Stomach smooth muscle (tissue), 2 donors: ENCODE measurements around the gene TEDC1.

Source experiments
- H3K27ac ChIP-seq: one replicate; pipeline ENCODE4 v1.7.0; 2013; ENCODE audit warnings: mild to moderate bottlenecking, low read length, inconsistent platforms
- H3K27me3 ChIP-seq, 2 donors: one replicate each; pipeline ENCODE4 v1.7.0; 2013; ENCODE audit warnings: low read length in 2 of 2; ENCODE audit not compliant: insufficient read depth in 2 of 2, control insufficient read depth in 1 of 2
- H3K36me3 ChIP-seq, 2 donors: one replicate each; pipeline ENCODE4 v1.7.0; 2013; ENCODE audit warnings: low read length in 2 of 2; ENCODE audit not compliant: control insufficient read depth in 2 of 2, insufficient read depth in 2 of 2
- H3K4me1 ChIP-seq: one replicate; pipeline ENCODE4 v1.7.0; 2013; ENCODE audit warnings: low read length; ENCODE audit not compliant: control insufficient read depth, insufficient read depth
- H3K4me3 ChIP-seq, 2 donors: one replicate each; pipeline ENCODE4 v1.7.0; 2013; ENCODE audit warnings: low read length in 2 of 2
- H3K9ac ChIP-seq, 2 donors: one replicate each; pipeline ENCODE4 v1.7.0; 2013; ENCODE audit warnings: low read length in 2 of 2, mild to moderate bottlenecking in 1 of 2
- H3K9me3 ChIP-seq, 2 donors: one replicate each; pipeline ENCODE4 v1.7.0; 2013; ENCODE audit warnings: low read length in 2 of 2; ENCODE audit not compliant: control insufficient read depth in 2 of 2
- donor health status: healthy.
- donor health status: Pancreatic carcinoma.

TEDC1 gene

GRCh38 chr14:105525326-105525725 is 34.3 kb downstream of the TEDC1 start:
- no peaks in the 10 kb centered on the region for H3K9me3 ChIP-seq
- H3K27ac ChIP-seq = no peak overlapping the region
- H3K27me3 ChIP-seq = peaks cover 0 to 11% of the 10 kb centered on the region in 2 donors
- no peaks in the 10 kb centered on the region for H3K36me3 ChIP-seq
- H3K4me1 ChIP-seq = peaks cover 30% of the 10 kb centered on the region
- no peak overlapping the region for H3K9ac ChIP-seq
- H3K4me3 ChIP-seq = no peak overlapping the region

- no peak within 1 kb of the TSS for H3K27ac ChIP-seq
- H3K4me3 ChIP-seq = peak within 1 kb of the TSS; percentile 43 to 74
- H3K27me3 ChIP-seq = peaks cover 0 to 11% of the 10 kb centered on the region in 2 donors
- H3K9ac ChIP-seq = peak within 1 kb of the TSS; percentile 28 to 60
- no peaks in the 10 kb centered on the region for H3K36me3 ChIP-seq
- H3K9me3 ChIP-seq = no peaks in the 10 kb centered on the region
- H3K4me1 ChIP-seq = peaks cover 30% of the 10 kb centered on the region
Observed at GRCh38 chr14:105525861-105526775, 35.1 kb downstream of the TEDC1 start, which contains the start of gene TMEM121. TMEM121 (plus strand) TSS chr14:105526583; CDS start chr14:105528835, 2,252 bp downstream.

DNA sequence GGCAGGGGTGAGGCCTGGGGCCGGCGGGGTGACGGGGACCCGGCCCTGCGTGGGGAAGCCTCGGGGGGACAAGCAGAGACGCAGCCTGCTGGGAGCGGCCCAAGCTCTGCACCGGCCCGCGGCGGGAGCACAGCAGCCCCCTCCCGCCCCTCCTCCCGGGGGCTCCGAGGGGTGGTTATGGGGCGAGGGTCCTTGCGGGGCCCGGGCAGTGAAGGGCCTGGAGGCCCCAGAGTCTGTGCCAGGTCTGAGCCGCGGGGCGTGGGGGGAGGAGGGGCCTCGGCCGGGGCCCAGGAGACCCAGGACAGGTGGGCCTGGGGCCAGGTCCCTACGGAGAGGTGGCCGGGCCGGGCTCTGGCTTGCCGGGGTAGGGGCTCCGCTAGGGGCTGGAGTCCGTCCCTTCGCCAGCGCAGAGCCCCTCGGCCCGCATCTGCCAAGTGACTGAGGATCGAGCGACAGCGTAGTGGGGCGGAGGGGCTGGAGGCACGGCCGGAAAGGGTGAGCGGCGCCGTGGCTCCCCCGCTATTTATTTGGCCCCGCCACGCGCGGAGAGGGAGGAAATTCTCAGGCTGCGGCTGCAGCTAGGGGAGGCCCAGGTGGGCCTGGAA is 35.8 kb downstream of the TEDC1 start:
- Histone ChIP-seq H3K9ac (peak overlapping the region; percentile 28 to 60), H3K27ac (no peak overlapping the region), H3K27me3 (peaks cover 0 to 11% of the 10 kb centered on the region in 2 donors)

GRCh38 chr14:105527381-105527825 is 36.4 kb downstream of the TEDC1 start:
- Histone ChIP-seq H3K27me3 (peaks cover 0 to 11% of the 10 kb centered on the region in 2 donors), H3K36me3 (no peaks in the 10 kb centered on the region), H3K4me1 (peaks cover 30% of the 10 kb centered on the region), H3K9me3 (no peaks in the 10 kb centered on the region), H3K9ac (peak overlapping the region; percentile 57 to 60), H3K4me3 (peak overlapping the region; percentile 43 to 74), H3K27ac (no peak overlapping the region)

More for the DNA sequence above, 35.8 kb downstream of the TEDC1 start:
- H3K4me1 ChIP-seq = peaks cover 30% of the 10 kb centered on the region
- H3K36me3 ChIP-seq = no peaks in the 10 kb centered on the region
- H3K9me3 ChIP-seq = no peaks in the 10 kb centered on the region
- peak overlapping the region; percentile 43 to 74 for H3K4me3 ChIP-seq

- Histone ChIP-seq H3K27ac (no peak overlapping the region), H3K9ac (peak overlapping the region; percentile 36 to 57), H3K4me1 (peaks cover 30% of the 10 kb centered on the region), H3K36me3 (no peaks in the 10 kb centered on the region), H3K9me3 (no peaks in the 10 kb centered on the region), H3K4me3 (peak overlapping the region; percentile 65 to 74), H3K27me3 (peaks cover 0 to 11% of the 10 kb centered on the region in 2 donors)
Observed at GRCh38 chr14:105527826-105528585, 37.0 kb downstream of the TEDC1 start.

DNA sequence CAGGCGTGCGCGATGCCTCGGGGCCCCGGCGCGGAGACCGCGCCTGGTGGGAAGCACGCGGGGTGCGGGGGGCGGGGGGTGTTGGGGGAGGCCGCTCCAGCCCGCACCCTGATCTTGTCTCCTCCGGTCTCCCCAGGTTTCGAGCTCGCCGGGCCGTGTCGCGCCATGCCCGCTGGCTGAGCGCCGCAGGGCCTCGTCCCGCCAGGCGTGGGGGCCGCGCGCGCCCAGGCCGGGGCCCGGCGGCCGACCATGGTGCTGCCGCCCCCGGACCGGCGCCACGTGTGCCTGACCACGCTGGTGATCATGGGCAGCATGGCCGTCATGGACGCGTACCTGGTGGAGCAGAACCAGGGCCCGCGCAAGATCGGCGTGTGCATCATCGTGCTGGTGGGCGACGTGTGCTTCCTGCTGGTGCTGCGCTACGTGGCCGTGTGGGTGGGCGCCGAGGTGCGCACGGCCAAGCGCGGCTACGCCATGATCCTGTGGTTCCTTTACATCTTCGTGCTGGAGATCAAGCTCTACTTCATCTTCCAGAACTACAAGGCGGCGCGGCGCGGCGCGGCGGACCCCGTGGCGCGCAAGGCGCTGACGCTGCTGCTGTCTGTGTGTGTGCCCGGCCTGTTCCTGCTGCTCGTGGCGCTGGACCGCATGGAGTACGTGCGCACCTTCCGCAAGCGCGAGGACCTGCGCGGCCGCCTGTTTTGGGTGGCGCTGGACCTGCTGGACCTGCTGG is 37.7 kb downstream of the TEDC1 start:
- no peaks in the 10 kb centered on the region for H3K36me3 ChIP-seq
- H3K4me3 ChIP-seq = peak overlapping the region; percentile 63 to 74
- H3K4me1 ChIP-seq = peaks cover 30% of the 10 kb centered on the region
- no peaks in the 10 kb centered on the region for H3K9me3 ChIP-seq
- H3K9ac ChIP-seq = peak overlapping the region in 1 of 2 donors; percentile 22
- H3K27ac ChIP-seq = no peak overlapping the region
- peaks cover 0 to 11% of the 10 kb centered on the region in 2 donors for H3K27me3 ChIP-seq

DNA sequence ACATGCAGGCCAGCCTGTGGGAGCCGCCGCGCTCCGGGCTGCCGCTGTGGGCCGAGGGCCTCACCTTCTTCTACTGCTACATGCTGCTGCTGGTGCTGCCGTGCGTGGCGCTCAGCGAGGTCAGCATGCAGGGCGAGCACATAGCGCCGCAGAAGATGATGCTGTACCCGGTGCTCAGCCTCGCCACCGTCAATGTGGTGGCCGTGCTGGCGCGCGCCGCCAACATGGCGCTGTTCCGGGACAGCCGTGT is 38.2 kb downstream of the TEDC1 start:
- no peak overlapping the region for H3K27ac ChIP-seq
- H3K27me3 ChIP-seq = peaks cover 0 to 11% of the 10 kb centered on the region in 2 donors
- no peaks in the 10 kb centered on the region for H3K36me3 ChIP-seq
- H3K9ac ChIP-seq = no peak overlapping the region
- H3K4me1 ChIP-seq = peaks cover 30% of the 10 kb centered on the region
- H3K9me3 ChIP-seq = no peaks in the 10 kb centered on the region
- H3K4me3 ChIP-seq = no peak overlapping the region

DNA sequence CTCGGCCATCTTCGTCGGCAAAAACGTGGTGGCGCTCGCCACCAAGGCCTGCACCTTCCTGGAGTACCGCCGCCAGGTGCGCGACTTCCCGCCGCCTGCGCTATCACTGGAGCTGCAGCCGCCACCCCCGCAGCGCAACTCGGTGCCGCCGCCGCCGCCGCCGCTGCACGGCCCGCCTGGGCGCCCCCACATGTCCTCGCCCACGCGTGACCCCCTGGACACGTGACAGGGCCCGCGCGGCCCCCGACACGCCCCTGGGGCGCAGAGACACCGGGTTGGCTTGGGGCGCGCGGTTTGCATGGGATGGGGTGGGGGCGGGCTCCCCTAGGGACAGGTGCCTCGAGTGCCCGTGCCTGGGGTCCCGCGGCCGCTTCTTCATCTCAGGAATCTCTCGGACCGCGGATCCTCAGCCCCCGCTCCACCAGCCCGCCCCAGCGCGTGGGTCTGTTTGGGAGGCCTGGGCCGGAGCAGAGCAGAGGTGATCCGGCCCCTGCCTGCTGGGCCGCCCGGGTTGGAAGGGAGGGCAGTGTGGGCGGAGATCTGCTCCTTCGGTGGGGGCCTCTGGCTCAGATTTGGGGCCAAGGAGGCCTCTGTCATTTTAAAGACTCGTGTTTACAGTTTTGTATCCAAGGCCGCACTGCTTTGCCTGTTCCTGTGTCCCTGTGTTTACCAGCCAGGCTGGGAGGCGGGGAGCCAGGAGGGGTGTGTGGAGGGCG is 38.7 kb downstream of the TEDC1 start:
- Histone ChIP-seq H3K27ac (no peak overlapping the region), H3K4me3 (peak overlapping the region in 1 of 2 donors; percentile 15), H3K36me3 (no peaks in the 10 kb centered on the region), H3K9me3 (no peaks in the 10 kb centered on the region), H3K27me3 (peaks cover 0 to 11% of the 10 kb centered on the region in 2 donors), H3K9ac (no peak overlapping the region), H3K4me1 (peaks cover 30% of the 10 kb centered on the region)

GRCh38 chr14:105530285-105531087 is 39.4 kb downstream of the TEDC1 start:
- no peak overlapping the region for H3K4me3 ChIP-seq
- H3K9me3 ChIP-seq = no peaks in the 10 kb centered on the region
- no peak overlapping the region for H3K9ac ChIP-seq
- peaks cover 0 to 11% of the 10 kb centered on the region in 2 donors for H3K27me3 ChIP-seq
- H3K27ac ChIP-seq = no peak overlapping the region
- no peaks in the 10 kb centered on the region for H3K36me3 ChIP-seq
- H3K4me1 ChIP-seq = peaks cover 30% of the 10 kb centered on the region
